Endothelial cell of umbilical vein (primary cell): ENCODE results near the gene QSOX2. TPM values are rescaled to one million over a fixed set of nuclear protein-coding genes. Genes with fewer than 3 reads are reported as not detected.

Source experiments
- BruUV-seq: library from RNA; stranded (reverse); fragments of 400-500 nt; replicated peaks from 2 replicates; lab custom pipeline; 2021; lab: Mats Ljungman, UMichigan
- CTCF ChIA-PET: fragments of 300-600, 350-600 bp; sonication (Branson Sonifier 250); formaldehyde crosslinking; loops from one replicate; lab custom pipeline; 2021; ENCODE audit warnings: antibody characterized with exemption, inconsistent platforms; lab: Charles Lee
- POLR2A ChIA-PET: fragments of 300-600, 350-600 bp; sonication (Branson Sonifier 250); formaldehyde crosslinking; loops from one replicate; lab custom pipeline; 2021; ENCODE audit warnings: antibody characterized with exemption, inconsistent platforms; lab: Charles Lee
- DNase-seq: peaks from one replicate; pipeline ENCODE4 v3.0.0-alpha.2; 2011; ENCODE audit warnings: low read depth, low spot score
- FAIRE-seq: peaks from 2 replicates; lab custom pipeline; 2011; peaks lifted over from hg19 to GRCh38; lab: Jason Lieb, UNC
- H2AFZ ChIP-seq: 2 replicates; pipeline ENCODE4 v1.6.0; 2012; ENCODE audit warnings: low read depth, low read length, control low read depth, inconsistent platforms
- H3K27ac ChIP-seq: 2 replicates; pipeline ENCODE4 v1.5.1; 2011; ENCODE audit warnings: low read depth, mild to moderate bottlenecking, control low read depth, low read length, moderate library complexity; ENCODE audit not compliant: insufficient read depth
- H3K27me3 ChIP-seq, 2 experiments: 2 replicates each; pipeline versions ENCODE4 v1.6.0 to v1.6.1; 2011; ENCODE audit warnings: low read length in 2 of 2, mixed read lengths in 1 of 2; ENCODE audit not compliant: control insufficient read depth in 2 of 2, insufficient read depth in 2 of 2
- H3K36me3 ChIP-seq, 2 experiments: 2 replicates in 1 of 2; 3 replicates in 1 of 2; pipeline ENCODE4 v1.5.1; 2011; ENCODE audit warnings: low read length in 2 of 2, mild to moderate bottlenecking in 1 of 2, moderate library complexity in 1 of 2; ENCODE audit not compliant: control insufficient read depth in 2 of 2, insufficient read depth in 2 of 2; ENCODE audit errors: extremely low read depth in 1 of 2
- H3K4me1 ChIP-seq: 3 replicates; pipeline ENCODE4 v1.5.1; 2011; ENCODE audit warnings: mild to moderate bottlenecking, low read length; ENCODE audit not compliant: control insufficient read depth, insufficient read depth; ENCODE audit errors: extremely low read depth
- H3K4me2 ChIP-seq: 2 replicates; pipeline ENCODE4 v1.6.1; 2011; ENCODE audit warnings: low read length, control low read depth, mixed read lengths; ENCODE audit not compliant: insufficient read depth
- H3K4me3 ChIP-seq, 3 experiments: fragments of 200-600 bp in 1 of 3; sonication (generic), shearing (Covaris generic) in 1 of 3; replicated peaks in 1 of 3; 2 replicates each; pipeline ENCODE4 v1.5.1; 2011 to 2016; ENCODE audit warnings: control low read depth in 3 of 3, low read length in 3 of 3, mild to moderate bottlenecking in 2 of 3, inconsistent platforms in 1 of 3, low read depth in 1 of 3, moderate library complexity in 1 of 3; ENCODE audit not compliant: insufficient read depth in 1 of 3
- H3K79me2 ChIP-seq: 2 replicates; pipeline ENCODE4 v1.6.0; 2012; ENCODE audit warnings: low read length, inconsistent platforms; ENCODE audit not compliant: control insufficient read depth, insufficient read depth
- H3K9ac ChIP-seq: replicated peaks from 2 replicates; pipeline ENCODE3; 2011; ENCODE audit warnings: low read length, control low read depth; ENCODE audit not compliant: insufficient read depth; ENCODE audit errors: extremely low read depth
- H3K9me1 ChIP-seq: replicated peaks from 3 replicates; pipeline ENCODE4 v1.6.0; 2011; ENCODE audit warnings: mild to moderate bottlenecking, low read length; ENCODE audit not compliant: control insufficient read depth, insufficient read depth; ENCODE audit errors: extremely low read depth
- H3K9me3 ChIP-seq: replicated peaks from 2 replicates; pipeline ENCODE4 v1.5.1; 2012; ENCODE audit warnings: low read length, inconsistent platforms; ENCODE audit not compliant: control insufficient read depth, insufficient read depth
- H4K20me1 ChIP-seq: replicated peaks from 2 replicates; pipeline ENCODE3; 2011; ENCODE audit warnings: mild to moderate bottlenecking, low read length; ENCODE audit not compliant: control insufficient read depth, insufficient read depth; ENCODE audit errors: extremely low read depth
- CTCF ChIP-seq, 2 donors: IDR thresholded peaks; 1 replicate in 1 of 2; 2 replicates in 1 of 2; pipeline ENCODE4 v1.5.1; 2011; ENCODE audit warnings: low read length in 2 of 2, mild to moderate bottlenecking in 2 of 2, moderate library complexity in 2 of 2, control low read depth in 1 of 2, inconsistent platforms in 1 of 2, low read depth in 1 of 2; ENCODE audit not compliant: insufficient read depth in 1 of 2; ENCODE audit errors: extremely low read depth in 1 of 2
- EZH2 ChIP-seq: IDR thresholded peaks from 2 replicates; pipeline ENCODE4 v1.6.1; 2012; ENCODE audit warnings: borderline replicate concordance, low read depth, mild to moderate bottlenecking, moderate library complexity, low read length, inconsistent platforms; ENCODE audit not compliant: severe bottlenecking
- FOS ChIP-seq: IDR thresholded peaks from 2 replicates; pipeline ENCODE4 v1.6.1; 2011; ENCODE audit warnings: mild to moderate bottlenecking, low read length, moderate library complexity, borderline replicate concordance; ENCODE audit not compliant: insufficient read depth
- GATA2 ChIP-seq: IDR thresholded peaks from 2 replicates; pipeline ENCODE4 v1.7.0; 2011; ENCODE audit warnings: low read depth, mild to moderate bottlenecking, moderate library complexity, mixed read lengths, low read length; ENCODE audit not compliant: insufficient read length, insufficient read depth
- JUN ChIP-seq: IDR thresholded peaks from 2 replicates; pipeline ENCODE4 v1.6.1; 2011; ENCODE audit warnings: borderline replicate concordance, low read depth; ENCODE audit not compliant: insufficient read length, insufficient read depth
- MAX ChIP-seq: IDR thresholded peaks from 2 replicates; pipeline ENCODE4 v1.6.1; 2011; ENCODE audit not compliant: insufficient read depth, insufficient read length
- MYC ChIP-seq: IDR thresholded peaks from one replicate; pipeline ENCODE4 v1.6.1; 2011; ENCODE audit warnings: mild to moderate bottlenecking, low read depth, low read length
- POLR2A ChIP-seq: IDR thresholded peaks from 2 replicates; pipeline ENCODE4 v1.6.1; 2012; ENCODE audit warnings: low read depth, mild to moderate bottlenecking, control low read depth, low read length
- POLR2AphosphoS5 ChIP-seq: IDR thresholded peaks from 2 replicates; pipeline ENCODE4 v1.6.1; 2012; ENCODE audit warnings: low read depth, mild to moderate bottlenecking, control low read depth, low read length, moderate library complexity; ENCODE audit not compliant: insufficient read depth
- dilution Hi-C: fragments of 300-500 bp; cut with MboI; formaldehyde crosslinking; loops from one replicate; pipeline ENCODE4 v1.15.0; 2019; ENCODE audit warnings: low sequenced_read_pairs; ENCODE audit not compliant: extremely low pct_ligation_motif_present
- intact Hi-C: fragments of 100-400 bp; cut with micrococcal nuclease; formaldehyde crosslinking; loops from one replicate; pipeline ENCODE4 v1.10.0; 2022
- polyA plus RNA-seq, 4 experiments: library from polyadenylated mRNA; depleted of rRNA in 3 of 4; stranded (reverse) in 3 of 4; unstranded in 1 of 4; fragments of >200 nt; gene quantifications; 2 replicates each; pipeline versions ENCODE4 v1.2.1 to v1.2.3, GENCODE V29; 2011 to 2012; ENCODE audit warnings: missing spikeins in 1 of 4
- total RNA-seq: library from RNA; stranded (reverse); gene quantifications from 2 replicates; pipeline ENCODE4 v1.2.3, GENCODE V29; 2021

Gene QSOX2
- total and polyA plus RNA-seq, 2 donors (not counting 3 experiments of a cell fraction or from before 2014, with no cell fraction given) = 16.4 to 23.4 TPM

GRCh38 chr9:136234597-136234996 is 11.0 kb downstream of the QSOX2 start:
- H3K9ac ChIP-seq = no peak overlapping the region
- no peaks in the 10 kb centered on the region for H3K79me2 ChIP-seq
- no peak for TF ChIP-seq EZH2
- TF ChIP-seq GATA2 = no peak
- no peak for TF ChIP-seq MAX
- TF ChIP-seq POLR2AphosphoS5 = no peak
- no peak for TF ChIP-seq CTCF (IDR thresholded peaks at IDR 0.05; ENCODE audit: extremely low read depth in 1 of 2, insufficient read depth in 1 of 2, low read depth in 1 of 2, low read length in 2 of 2)
- no peak for TF ChIP-seq POLR2A
- TF ChIP-seq MYC = no peak
- TF ChIP-seq FOS = no peak
- TF ChIP-seq JUN = no peak
- ChIA-PET CTCF (no interaction called here), POLR2A (no interaction called here)
- no peaks in the 10 kb centered on the region for H3K9me1 ChIP-seq
- no peak overlapping the region for H2AFZ ChIP-seq
- no peak overlapping the region for H3K27ac ChIP-seq
- no peaks in the 10 kb centered on the region for H3K9me3 ChIP-seq
- H3K36me3 ChIP-seq = peaks cover 0 to 7% of the 10 kb centered on the region in 2 experiments
- no peak overlapping the region for H3K4me3 ChIP-seq
- H4K20me1 ChIP-seq = no peaks in the 10 kb centered on the region
- dilution Hi-C loops (no loop called here), intact Hi-C loops (no loop called here)
- H3K4me1 ChIP-seq = no peaks in the 10 kb centered on the region
- BruUV-seq = no TSS peak
- FAIRE-seq = no peak
- H3K27me3 ChIP-seq = no peaks in the 10 kb centered on the region
- DNase-seq = no peak
- no peak overlapping the region for H3K4me2 ChIP-seq
